H1 (cell line): ENCODE measurements around the gene ABHD6. TPM values are rescaled to one million over a fixed set of nuclear protein-coding genes. Genes with fewer than 3 reads are reported as not detected.

ENCODE experiments used
- CTCF ChIA-PET: fragments of 300-600 bp; sonication (Branson Sonifier 250); formaldehyde crosslinking; loops from one replicate; lab custom pipeline; 2021; ENCODE audit not compliant: partially characterized antibody; lab: Charles Lee
- POLR2A ChIA-PET: fragments of 300-600 bp; sonication (Branson Sonifier 250); formaldehyde crosslinking; loops from one replicate; lab custom pipeline; 2021; ENCODE audit warnings: inconsistent platforms; ENCODE audit not compliant: partially characterized antibody; lab: Charles Lee
- DNase-seq, 2 experiments: peaks; one replicate each; pipeline versions ENCODE4 v3.0.0 to v3.0.0-alpha.2; 2010 to 2022; ENCODE audit warnings: low spot score in 2 of 2, low read depth in 1 of 2, mixed read lengths in 1 of 2
- FAIRE-seq: peaks from 2 replicates; lab custom pipeline; 2011; peaks lifted over from hg19 to GRCh38; lab: Jason Lieb, UNC
- H2AFZ ChIP-seq: 2 replicates; pipeline ENCODE4 v1.8.1; 2012; ENCODE audit warnings: low read length, inconsistent platforms
- H2AK5ac ChIP-seq: 2 replicates; pipeline ENCODE4 v1.6.1; 2013; ENCODE audit warnings: low read depth, low read length
- H2BK120ac ChIP-seq: replicated peaks from 2 replicates; pipeline ENCODE3; 2013; ENCODE audit warnings: low read depth, low read length, inconsistent platforms
- H2BK12ac ChIP-seq: 2 replicates; pipeline ENCODE4 v1.6.1; 2013; ENCODE audit warnings: low read depth, low read length
- H2BK15ac ChIP-seq: 2 replicates; pipeline ENCODE4 v1.6.1; 2013; ENCODE audit warnings: low read length
- H2BK20ac ChIP-seq: 2 replicates; pipeline ENCODE4 v1.6.1; 2013; ENCODE audit warnings: low read length
- H2BK5ac ChIP-seq: 2 replicates; pipeline ENCODE4 v1.6.1; 2013; ENCODE audit warnings: low read depth, low read length
- H3K14ac ChIP-seq: 2 replicates; pipeline ENCODE4 v1.6.1; 2013; ENCODE audit warnings: inconsistent platforms; ENCODE audit not compliant: insufficient read length
- H3K18ac ChIP-seq: 2 replicates; pipeline ENCODE4 v1.6.1; 2013; ENCODE audit warnings: low read length; ENCODE audit errors: extremely low read depth
- H3K23ac ChIP-seq: 2 replicates; pipeline ENCODE4 v1.6.1; 2013; ENCODE audit warnings: inconsistent platforms; ENCODE audit not compliant: insufficient read length
- H3K23me2 ChIP-seq: 2 replicates; pipeline ENCODE4 v1.6.1; 2013; ENCODE audit warnings: low read depth, low read length
- H3K27ac ChIP-seq: 2 replicates; pipeline ENCODE4 v1.6.1; 2011; ENCODE audit warnings: low read depth, low read length, inconsistent platforms
- H3K27me3 ChIP-seq, 4 experiments: replicated peaks in 1 of 4; 1 replicate in 1 of 4; 2 replicates in 3 of 4; pipeline versions ENCODE4 v1.6.1 to v1.8.1; 2011 to 2013; ENCODE audit warnings: low read length in 3 of 4, mild to moderate bottlenecking in 3 of 4, inconsistent platforms in 2 of 4, mixed read lengths in 2 of 4, moderate library complexity in 1 of 4; ENCODE audit not compliant: control insufficient read depth in 3 of 4, insufficient read depth in 3 of 4; ENCODE audit errors: extremely low read depth in 1 of 4
- H3K36me3 ChIP-seq, 4 experiments: 2 replicates each; pipeline versions ENCODE4 v1.6.1 to v1.8.1; 2011 to 2013; ENCODE audit warnings: mild to moderate bottlenecking in 4 of 4, low read length in 3 of 4, moderate library complexity in 2 of 4, control low read depth in 1 of 4, inconsistent platforms in 1 of 4; ENCODE audit not compliant: insufficient read depth in 4 of 4, control insufficient read depth in 2 of 4
- H3K4ac ChIP-seq: replicated peaks from 2 replicates; pipeline ENCODE3; 2013; ENCODE audit warnings: low read length, low read depth, mixed read lengths, inconsistent platforms; ENCODE audit not compliant: insufficient read length
- H3K4me1 ChIP-seq, 4 experiments: replicated peaks in 1 of 4; 1 replicate in 1 of 4; 2 replicates in 3 of 4; pipeline versions ENCODE4 v1.6.1 to v1.8.1; 2011 to 2013; ENCODE audit warnings: low read length in 3 of 4, inconsistent platforms in 2 of 4, mixed read lengths in 1 of 4; ENCODE audit not compliant: insufficient read depth in 4 of 4, control insufficient read depth in 3 of 4
- H3K4me2 ChIP-seq, 2 experiments: 2 replicates each; pipeline versions ENCODE4 v1.6.1 to v1.8.1; 2011 to 2013; ENCODE audit warnings: low read depth in 2 of 2, low read length in 2 of 2, control low read depth in 1 of 2, inconsistent platforms in 1 of 2, mild to moderate bottlenecking in 1 of 2; ENCODE audit not compliant: insufficient read depth in 1 of 2
- H3K4me3 ChIP-seq, 4 experiments: fragments of 200-600, 300-600 bp in 1 of 4; sonication (generic), shearing (Covaris generic), sonication (Bioruptor Twin) in 1 of 4; 2 replicates each; pipeline versions ENCODE4 v1.5.1 to v1.8.1; 2011 to 2016; ENCODE audit warnings: low read length in 4 of 4, low read depth in 3 of 4, control low read depth in 2 of 4, inconsistent platforms in 2 of 4, mild to moderate bottlenecking in 2 of 4, mixed read lengths in 1 of 4, moderate library complexity in 1 of 4; ENCODE audit not compliant: insufficient read depth in 2 of 4; ENCODE audit errors: extremely low read depth in 1 of 4
- H3K56ac ChIP-seq: replicated peaks from 2 replicates; pipeline ENCODE3; 2013; ENCODE audit warnings: low read depth, mild to moderate bottlenecking, mixed read lengths, low read length, inconsistent platforms; ENCODE audit not compliant: insufficient read length
- H3K79me1 ChIP-seq: 2 replicates; pipeline ENCODE4 v1.6.1; 2013; ENCODE audit warnings: low read depth, low read length, control low read depth
- H3K79me2 ChIP-seq, 2 experiments: 2 replicates each; pipeline versions ENCODE4 v1.6.1 to v1.8.1; 2012 to 2013; ENCODE audit warnings: low read length in 2 of 2, mild to moderate bottlenecking in 2 of 2, inconsistent platforms in 1 of 2; ENCODE audit not compliant: insufficient read depth in 2 of 2, control insufficient read depth in 1 of 2
- H3K9ac ChIP-seq, 4 experiments: replicated peaks in 1 of 4; 1 replicate in 1 of 4; 2 replicates in 3 of 4; pipeline versions ENCODE4 v1.6.1 to v1.8.1; 2011 to 2013; ENCODE audit warnings: low read depth in 3 of 4, low read length in 3 of 4, control low read depth in 2 of 4, mild to moderate bottlenecking in 2 of 4, moderate library complexity in 2 of 4, inconsistent platforms in 1 of 4; ENCODE audit errors: extremely low read depth in 1 of 4
- H3K9me3 ChIP-seq, 2 experiments: 2 replicates each; pipeline versions ENCODE4 v1.6.1 to v1.8.1; 2012 to 2013; ENCODE audit warnings: mild to moderate bottlenecking in 2 of 2, moderate library complexity in 2 of 2, control low read depth in 1 of 2, inconsistent platforms in 1 of 2, low read depth in 1 of 2, low read length in 1 of 2, mixed read lengths in 1 of 2; ENCODE audit not compliant: insufficient read depth in 2 of 2
- H4K20me1 ChIP-seq, 2 experiments: replicated peaks in 1 of 2; 2 replicates each; pipeline versions ENCODE3 to v1.8.1; 2011 to 2013; ENCODE audit warnings: inconsistent platforms in 2 of 2, low read length in 2 of 2, mild to moderate bottlenecking in 1 of 2; ENCODE audit not compliant: insufficient read depth in 2 of 2, control insufficient read depth in 1 of 2
- H4K5ac ChIP-seq: 2 replicates; pipeline ENCODE4 v1.6.1; 2013; ENCODE audit warnings: low read length, low read depth, mixed read lengths, inconsistent platforms; ENCODE audit not compliant: insufficient read length
- H4K8ac ChIP-seq: 2 replicates; pipeline ENCODE4 v1.8.0; 2013; ENCODE audit warnings: mild to moderate bottlenecking, moderate library complexity, low read length, inconsistent platforms; ENCODE audit not compliant: insufficient read depth; ENCODE audit errors: extremely low read depth
- H4K91ac ChIP-seq: replicated peaks from 2 replicates; pipeline ENCODE3; 2013; ENCODE audit warnings: low read length, mixed read lengths, inconsistent platforms; ENCODE audit not compliant: insufficient read length
- CBX8 ChIP-seq: fragments of 300-800, 300-1000 bp; sonication (generic); IDR thresholded peaks from 2 replicates; pipeline ENCODE4 v1.7.1; 2016; ENCODE audit warnings: low read depth, low read length, borderline replicate concordance
- PHF8 ChIP-seq: fragments of 200-600 bp; sonication (generic); conservative IDR thresholded peaks from 2 replicates; pipeline ENCODE4 v1.7.1; 2012; ENCODE audit warnings: low read depth, mild to moderate bottlenecking, inconsistent platforms, low read length, moderate library complexity
- SP4 ChIP-seq: IDR thresholded peaks from 2 replicates; pipeline ENCODE4 v1.6.1; 2012; ENCODE audit warnings: low read length, inconsistent platforms
- TAF7 ChIP-seq: optimal IDR thresholded peaks from 2 replicates; pipeline ENCODE3; 2011; ENCODE audit warnings: low read depth, mild to moderate bottlenecking, inconsistent platforms, low read length, moderate library complexity, borderline replicate concordance
- WGBS, 2 experiments: shearing (Covaris generic) in 1 of 2; methylation state at CpG; one replicate each; pipeline versions ENCODE4 v1.1.6 to v1.1.7; 2013 to 2015; ENCODE audit warnings: low lambda C conversion rate in 2 of 2, mixed read lengths in 2 of 2, inconsistent platforms in 1 of 2, low coverage in 1 of 2, missing lambda C conversion rate in 1 of 2; ENCODE audit not compliant: insufficient replicate concordance in 2 of 2, insufficient coverage in 1 of 2, insufficient read length in 1 of 2; ENCODE audit errors: extremely low coverage in 1 of 2, missing lambda C conversion rate in 1 of 2; 5-methylcytosine and 5-hydroxymethylcytosine counted together
- polyA plus RNA-seq, 7 experiments: library from polyadenylated mRNA; depleted of rRNA in 3 of 7; stranded (reverse) in 5 of 7; unstranded in 2 of 7; fragments of >200 nt in 5 of 7; fragments of 200-250 nt in 2 of 7; gene quantifications; 1 replicate in 5 of 7; 2 replicates in 1 of 7; 4 replicates in 1 of 7; pipeline versions ENCODE4 v1.2.1 to v1.2.3, GENCODE V29; 2011 to 2013; ENCODE audit warnings: missing spikeins in 2 of 7, mixed read lengths in 2 of 7
- total RNA-seq: library from RNA; stranded (reverse); fragmentation: NEBNext Ultra II Directional; extraction: Animal tissue kit (Norgen Biotek cat#: 25700); gene quantifications from 2 replicates; pipeline ENCODE4 v1.2.1, GENCODE V29; 2021

The ABHD6 gene
- total and polyA plus RNA-seq, 2 of the 8 experiments (the other 6 are each of a cell fraction or from before 2014, with no cell fraction given), result 5.9 to 6.6 TPM

DNA sequence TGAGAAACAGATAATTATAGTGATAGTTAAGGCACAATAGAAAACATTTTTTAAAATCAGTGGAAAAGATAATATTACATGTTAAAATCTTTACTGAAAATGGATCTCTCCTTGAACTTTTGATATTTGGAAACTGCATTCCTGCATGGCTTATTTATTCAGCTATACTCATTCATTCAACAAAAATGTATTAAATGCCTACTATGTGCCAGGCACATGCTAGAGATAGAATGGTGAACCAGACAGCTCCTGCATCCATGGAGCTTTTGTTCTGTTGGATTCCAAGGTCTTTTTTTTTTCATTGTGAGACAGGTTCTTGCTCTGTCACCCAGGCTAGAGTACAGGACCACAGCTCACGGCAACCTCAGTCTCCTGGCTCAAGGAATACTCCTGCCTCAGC is 99.6 kb downstream of the ABHD6 start:
- Histone ChIP-seq H3K56ac (no peak overlapping the region), H2BK12ac (no peak overlapping the region), H2AK5ac (no peak overlapping the region), H3K4me1 (0 out of 7 replicates have a peak, but pooled peaks cover 0 to 4% (median 0%) of the 10 kb centered on the region in 4 experiments), H3K36me3 (no peaks in the 10 kb centered on the region), H3K79me1 (no peaks in the 10 kb centered on the region), H3K4me3 (no peak overlapping the region), H2BK120ac (no peak overlapping the region), H3K9ac (no peak overlapping the region), H3K18ac (no peak overlapping the region), H4K8ac (no peak overlapping the region), H2BK5ac (no peak overlapping the region), H3K4ac (no peak overlapping the region), H2BK15ac (no peak overlapping the region), H2AFZ (no peak overlapping the region), H3K27ac (no peak overlapping the region), H3K14ac (no peak overlapping the region), H4K5ac (no peak overlapping the region), H3K27me3 (peaks cover 0 to 9% (median 3%) of the 10 kb centered on the region in 4 experiments; a peak in 4 of 7 replicates), H3K23me2 (peaks cover 7% of the 10 kb centered on the region; the same call in 1 of the 2 replicates), H4K91ac (no peak overlapping the region), H3K9me3 (no peaks in the 10 kb centered on the region), H3K4me2 (no peak overlapping the region), H2BK20ac (no peak overlapping the region), H4K20me1 (no peaks in the 10 kb centered on the region), H3K79me2 (no peaks in the 10 kb centered on the region), H3K23ac (no peak overlapping the region)
- TF ChIP-seq PHF8 (no peak), SP4 (no peak), CBX8 (no peak), TAF7 (no peak)
- WGBS, 2 experiments, result 100% methylated on average over 1 of the region's 1 CpG; no CpG with 5 or more reads in 1 of the 2 experiments
- no peak for DNase-seq
- POLR2A ChIA-PET, result interaction anchor here (1.9 kb wide), 1 partner anchor 9 kb away, joined by 6 read pairs; no protein-coding TSS in a partner anchor
- FAIRE-seq, result no peak
- CTCF ChIA-PET, result interaction anchor here (1.0 to 2.0 kb wide), 7 partner anchors 11 to 194 kb away, joined by 3 to 6 read pairs (median 4); partner anchors contain the start of genes HTD2 and RPP14
